G401 (cell line): ENCODE measurements around the gene LCP2. TPM values are rescaled to one million over a fixed set of nuclear protein-coding genes. Genes with fewer than 3 reads are reported as not detected.
A peak's percentile ranks its signal among the peaks of the same experiment; 100 is the strongest.

Source experiments
- DNase-seq: peaks from one replicate; pipeline ENCODE4 v3.0.0-alpha.2; 2015; ENCODE audit warnings: low spot score
- in situ Hi-C: cut with HindIII; loops from 2 replicates; pipeline ENCODE4 v1.10.0; 2016; ENCODE audit warnings: low sequenced_read_pairs, mixed read lengths
- total RNA-seq: library from RNA; depleted of rRNA; stranded (reverse); fragments of >200 nt; shearing (Covaris generic); gene quantifications from 2 replicates; pipeline ENCODE4 v1.2.3, GENCODE V29; 2014

Gene LCP2
- total RNA-seq, 1 experiment from 2014 or later = not detected

- in situ Hi-C loops = no loop called here
- no peak for DNase-seq
These were observed 4.5 kb upstream of the LCP2 start for GRCh38 chr5:170301981-170302652.

GRCh38 chr5:170301149-170301548 lies 3.6 kb upstream of the LCP2 start:
- in situ Hi-C loops = no loop called here
- no peak for DNase-seq

DNA sequence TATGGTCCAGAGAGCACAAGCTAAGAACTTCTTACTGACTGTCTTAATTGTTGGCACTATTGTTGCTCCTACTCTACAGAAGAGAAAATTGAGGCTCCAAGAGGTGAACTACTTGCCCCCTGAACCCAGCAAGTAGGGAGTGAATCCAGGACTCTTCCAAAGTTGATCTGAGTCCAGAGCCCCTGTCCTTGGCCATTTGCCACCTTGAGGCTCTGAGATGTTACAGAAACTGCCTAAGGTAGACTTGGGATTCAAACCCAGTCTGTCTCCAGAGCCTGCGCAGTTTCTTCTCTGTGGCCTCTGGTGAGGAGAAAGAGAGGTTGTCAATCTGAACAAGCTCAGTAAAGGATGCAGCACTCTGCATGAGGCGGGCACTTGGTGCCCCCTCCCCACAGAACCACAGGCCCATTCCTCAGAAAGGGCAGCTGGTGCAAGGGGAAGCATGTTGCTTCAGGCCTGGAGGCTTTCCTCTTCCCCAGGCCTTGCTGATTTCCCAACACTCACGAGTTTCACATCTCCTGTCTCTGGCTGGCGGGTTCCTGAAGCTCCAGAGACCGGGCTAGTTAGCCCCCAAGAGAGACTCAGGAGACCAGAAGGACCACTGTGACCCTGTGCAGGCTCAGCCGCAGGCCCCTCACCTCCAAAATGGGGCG lies 2.9 kb upstream of the LCP2 start:
- no peak for DNase-seq
- in situ Hi-C loops = no loop called here

- in situ Hi-C loops = no loop called here
- DNase-seq = no peak
These were observed 515 bp downstream of the LCP2 start for GRCh38 chr5:170296935-170297588.

GRCh38 chr5:170296036-170296934 lies 1.3 kb downstream of the LCP2 start:
- DNase-seq = no peak
- in situ Hi-C loops = no loop called here

GRCh38 chr5:170294556-170294955 lies 3.0 kb downstream of the LCP2 start:
- DNase-seq = no peak
- in situ Hi-C loops = no loop called here

DNA sequence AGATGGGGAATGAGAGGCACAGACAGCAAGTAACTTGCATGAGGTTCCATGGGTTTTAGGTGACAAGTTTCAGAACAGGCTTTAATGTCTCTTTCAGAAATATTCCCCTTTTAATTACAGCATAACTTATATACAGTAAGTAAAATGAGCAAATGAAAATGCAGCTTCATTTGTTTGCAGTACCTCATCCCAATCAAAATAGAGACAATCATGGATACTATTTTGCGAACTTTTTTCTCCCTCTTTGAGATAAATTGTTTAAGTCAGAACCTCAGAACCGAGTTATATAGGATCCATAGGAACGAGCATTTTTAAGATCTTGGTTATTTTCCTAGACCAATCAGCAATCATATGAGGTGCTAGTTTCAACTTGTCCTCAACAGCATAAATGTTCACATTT lies 3.5 kb downstream of the LCP2 start:
- in situ Hi-C loops = no loop called here
- no peak for DNase-seq

GRCh38 chr5:170293273-170293672 lies 4.3 kb downstream of the LCP2 start:
- in situ Hi-C loops = no loop called here
- DNase-seq = no peak

GRCh38 chr5:170292179-170293104 lies 5.1 kb downstream of the LCP2 start:
- DNase-seq = no peak
- in situ Hi-C loops = no loop called here

- in situ Hi-C loops = no loop called here
- DNase-seq = no peak
These were observed 7.1 kb downstream of the LCP2 start for GRCh38 chr5:170290498-170290897.

GRCh38 chr5:170289764-170290163 lies 7.8 kb downstream of the LCP2 start:
- in situ Hi-C loops = no loop called here
- no peak for DNase-seq

GRCh38 chr5:170289121-170289520 lies 8.5 kb downstream of the LCP2 start:
- DNase-seq = no peak

DNA sequence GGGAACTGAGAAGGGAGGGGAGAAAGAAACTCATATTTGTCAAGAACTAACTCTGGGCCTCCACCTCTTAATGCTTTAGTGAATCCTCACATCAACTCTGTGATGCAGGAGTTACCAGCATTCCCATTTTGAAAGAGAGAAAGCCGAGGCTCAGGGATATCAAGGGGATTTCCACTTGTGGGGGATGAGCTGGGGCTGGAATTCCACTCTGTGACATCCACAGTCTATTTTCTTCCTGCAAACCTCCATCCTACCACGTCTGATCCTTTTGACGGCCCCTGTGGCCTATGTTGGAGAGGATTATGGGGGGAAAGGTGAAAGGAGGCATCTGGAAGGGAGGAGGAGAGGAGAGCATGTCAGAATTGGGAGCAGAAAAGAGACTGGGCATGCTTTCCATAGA lies 9.0 kb downstream of the LCP2 start:
- no peak for DNase-seq
- in situ Hi-C loops = no loop called here

More at GRCh38 chr5:170289121-170289520, 8.5 kb downstream of the LCP2 start:
- in situ Hi-C loops = no loop called here

DNA sequence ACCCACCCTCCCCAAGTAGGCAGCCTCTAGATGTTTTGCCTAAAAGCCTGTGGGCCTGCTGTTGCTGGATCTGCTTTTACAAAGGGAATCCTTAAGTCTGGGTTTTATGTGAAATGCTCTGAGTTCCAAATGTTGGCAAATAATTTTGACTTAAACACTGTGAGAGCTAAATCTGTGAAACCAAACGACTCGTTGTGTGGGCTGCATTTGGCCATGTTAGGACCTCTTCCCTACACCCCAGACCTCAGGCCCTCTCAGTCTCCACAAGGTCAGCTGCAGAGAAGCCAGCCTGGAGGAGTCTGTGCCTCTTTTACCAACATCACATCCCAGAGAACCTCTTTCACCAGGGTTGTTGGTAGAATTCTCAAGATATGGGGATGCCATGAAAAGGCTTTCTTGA lies 9.4 kb downstream of the LCP2 start:
- in situ Hi-C loops = no loop called here
- DNase-seq = no peak

DNA sequence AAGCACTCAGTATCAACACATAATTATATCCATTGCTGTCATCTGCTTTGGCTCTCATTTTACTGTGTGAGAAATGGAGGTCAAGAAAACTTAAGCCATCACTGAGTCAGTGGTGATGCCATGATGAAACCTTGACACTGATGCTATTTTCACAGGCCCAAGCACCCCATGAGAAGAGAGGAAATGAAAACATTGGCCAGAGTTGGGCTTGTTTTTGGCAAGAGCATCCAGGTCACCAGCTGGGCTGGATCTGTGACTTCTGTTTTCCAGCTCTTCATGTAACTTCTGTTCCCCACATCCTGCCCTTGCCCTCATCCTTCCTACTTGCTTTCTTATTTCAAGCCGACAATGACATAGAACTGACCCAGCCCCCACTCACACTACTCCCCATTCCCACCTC lies 10.0 kb downstream of the LCP2 start:
- DNase-seq = peak; percentile 19
- in situ Hi-C loops = no loop called here

GRCh38 chr5:170286386-170286925 lies 11.1 kb downstream of the LCP2 start:
- no peak for DNase-seq
- in situ Hi-C loops = no loop called here

DNA sequence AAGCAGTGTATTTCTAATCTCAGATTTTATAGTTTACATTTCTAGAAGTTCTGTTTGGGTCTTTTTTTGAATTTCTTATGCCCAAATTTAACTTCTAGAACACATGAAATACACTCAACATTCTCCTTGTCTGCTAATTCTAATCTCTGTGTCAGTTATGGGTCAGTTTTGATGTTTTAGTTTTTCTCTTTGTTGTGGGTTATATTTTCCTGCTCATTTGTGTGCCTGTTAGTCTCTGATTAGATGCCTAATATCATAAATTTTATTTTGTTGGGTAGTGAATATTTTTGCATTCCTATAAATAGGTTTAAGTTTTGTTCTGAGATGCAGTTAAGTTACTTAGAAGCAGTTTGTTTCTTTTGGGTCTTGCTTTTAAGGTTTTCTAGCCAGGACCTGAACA lies 12.4 kb downstream of the LCP2 start:
- no peak for DNase-seq
- in situ Hi-C loops = no loop called here

GRCh38 chr5:170284231-170284630 lies 13.3 kb downstream of the LCP2 start:
- no peak for DNase-seq
- in situ Hi-C loops = no loop called here
